ENCODE data around the gene PLEKHG4.

- TF ChIP-seq, protein P1, sequence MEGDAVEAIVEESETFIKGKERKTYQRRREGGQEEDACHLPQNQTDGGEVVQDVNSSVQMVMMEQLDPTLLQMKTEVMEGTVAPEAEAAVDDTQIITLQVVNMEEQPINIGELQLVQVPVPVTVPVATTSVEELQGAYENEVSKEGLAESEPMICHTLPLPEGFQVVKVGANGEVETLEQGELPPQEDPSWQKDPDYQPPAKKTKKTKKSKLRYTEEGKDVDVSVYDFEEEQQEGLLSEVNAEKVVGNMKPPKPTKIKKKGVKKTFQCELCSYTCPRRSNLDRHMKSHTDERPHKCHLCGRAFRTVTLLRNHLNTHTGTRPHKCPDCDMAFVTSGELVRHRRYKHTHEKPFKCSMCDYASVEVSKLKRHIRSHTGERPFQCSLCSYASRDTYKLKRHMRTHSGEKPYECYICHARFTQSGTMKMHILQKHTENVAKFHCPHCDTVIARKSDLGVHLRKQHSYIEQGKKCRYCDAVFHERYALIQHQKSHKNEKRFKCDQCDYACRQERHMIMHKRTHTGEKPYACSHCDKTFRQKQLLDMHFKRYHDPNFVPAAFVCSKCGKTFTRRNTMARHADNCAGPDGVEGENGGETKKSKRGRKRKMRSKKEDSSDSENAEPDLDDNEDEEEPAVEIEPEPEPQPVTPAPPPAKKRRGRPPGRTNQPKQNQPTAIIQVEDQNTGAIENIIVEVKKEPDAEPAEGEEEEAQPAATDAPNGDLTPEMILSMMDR (IDR thresholded peaks at IDR 0.05), result no peak
- no peak for TF ChIP-seq POLR2A (IDR thresholded peaks at IDR 0.05)
Observed at GRCh38 chr16:67255553-67256221, 23.6 kb upstream of the PLEKHG4 start.
